GM20431 (cell line): ENCODE results near the gene LY6G5C.

Experiments
- in situ Hi-C: fragments of 300-500 bp; cut with MseI, MboI; formaldehyde crosslinking; loops from one replicate; pipeline ENCODE4 v1.15.0; 2020; ENCODE audit warnings: low sequenced_read_pairs; ENCODE audit not compliant: unreplicated experiment

LY6G5C gene

GRCh38 chr6:31663961-31664789 is 16.7 kb downstream of the LY6G5C start:
- in situ Hi-C loops, result no loop called here

DNA sequence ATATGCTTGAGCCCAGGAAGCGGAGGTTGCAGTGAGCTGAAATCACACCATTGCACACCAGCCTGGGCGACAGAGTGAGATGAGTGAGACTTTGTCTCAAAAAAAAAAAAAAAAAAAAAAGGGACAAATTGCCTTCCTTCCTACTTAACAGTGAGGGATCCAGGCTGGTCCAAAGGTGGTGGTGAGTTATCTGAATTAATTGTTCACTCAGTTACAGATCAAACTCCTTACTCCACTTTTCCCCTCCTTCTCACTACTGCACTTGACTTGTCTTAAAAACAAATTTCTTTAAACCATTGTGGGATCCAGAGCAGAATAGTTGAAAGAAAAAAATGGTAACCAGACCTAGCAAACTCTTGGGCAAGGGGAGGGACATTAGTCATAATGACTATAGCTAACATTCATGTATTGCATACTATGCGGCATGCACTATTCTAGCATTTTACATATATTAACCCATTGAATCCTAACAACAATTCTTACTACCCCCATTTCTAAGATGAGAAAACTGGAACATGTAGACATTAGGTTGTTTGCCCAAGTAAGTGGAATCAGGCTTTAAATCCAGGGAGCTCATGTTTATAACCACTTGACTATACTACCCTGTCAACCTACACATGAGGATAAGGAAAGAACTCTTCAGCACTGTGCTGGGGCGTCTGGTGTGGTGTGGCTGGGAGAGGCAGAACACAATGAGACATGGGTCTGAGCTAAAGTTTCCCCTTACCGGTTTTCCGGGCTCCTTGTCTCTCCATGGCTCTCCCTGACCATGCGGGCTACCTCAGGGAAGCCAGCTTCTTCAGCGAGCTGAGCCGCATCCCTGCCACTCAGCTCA is 17.5 kb downstream of the LY6G5C start:
- in situ Hi-C loops, result no loop called here

DNA sequence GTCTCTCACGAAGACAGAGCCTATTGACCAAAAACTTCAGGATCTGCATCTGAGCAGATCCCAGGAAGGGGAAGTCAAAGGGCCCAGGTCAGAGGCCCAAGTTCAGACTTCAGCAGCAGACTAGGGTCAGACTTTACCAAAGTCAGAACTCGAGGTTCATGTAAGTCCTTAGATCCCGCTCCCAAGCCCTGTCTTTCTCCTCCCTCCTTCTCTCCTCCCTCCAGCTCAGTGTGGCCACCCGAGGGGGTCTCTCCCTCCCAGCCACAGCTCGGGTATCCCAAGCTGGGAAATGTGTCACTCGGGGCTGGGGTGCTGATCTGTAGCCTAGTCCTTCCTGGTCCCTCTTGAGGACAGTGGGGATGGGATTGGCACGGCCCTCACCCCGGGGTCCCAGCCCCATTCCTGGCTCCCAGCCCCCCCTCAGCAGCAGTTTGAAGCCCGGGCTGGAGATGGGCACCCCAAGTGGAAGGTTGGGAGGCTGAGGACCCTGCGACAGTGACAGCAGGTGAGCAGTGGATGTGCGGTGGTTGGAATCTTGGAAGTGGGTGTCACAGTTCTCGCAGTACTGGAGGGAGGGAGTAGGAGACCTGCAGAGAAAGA is 18.6 kb downstream of the LY6G5C start:
- in situ Hi-C loops, result no loop called here

GRCh38 chr6:31661262-31662123 is 19.4 kb downstream of the LY6G5C start:
- in situ Hi-C loops, result no loop called here

DNA sequence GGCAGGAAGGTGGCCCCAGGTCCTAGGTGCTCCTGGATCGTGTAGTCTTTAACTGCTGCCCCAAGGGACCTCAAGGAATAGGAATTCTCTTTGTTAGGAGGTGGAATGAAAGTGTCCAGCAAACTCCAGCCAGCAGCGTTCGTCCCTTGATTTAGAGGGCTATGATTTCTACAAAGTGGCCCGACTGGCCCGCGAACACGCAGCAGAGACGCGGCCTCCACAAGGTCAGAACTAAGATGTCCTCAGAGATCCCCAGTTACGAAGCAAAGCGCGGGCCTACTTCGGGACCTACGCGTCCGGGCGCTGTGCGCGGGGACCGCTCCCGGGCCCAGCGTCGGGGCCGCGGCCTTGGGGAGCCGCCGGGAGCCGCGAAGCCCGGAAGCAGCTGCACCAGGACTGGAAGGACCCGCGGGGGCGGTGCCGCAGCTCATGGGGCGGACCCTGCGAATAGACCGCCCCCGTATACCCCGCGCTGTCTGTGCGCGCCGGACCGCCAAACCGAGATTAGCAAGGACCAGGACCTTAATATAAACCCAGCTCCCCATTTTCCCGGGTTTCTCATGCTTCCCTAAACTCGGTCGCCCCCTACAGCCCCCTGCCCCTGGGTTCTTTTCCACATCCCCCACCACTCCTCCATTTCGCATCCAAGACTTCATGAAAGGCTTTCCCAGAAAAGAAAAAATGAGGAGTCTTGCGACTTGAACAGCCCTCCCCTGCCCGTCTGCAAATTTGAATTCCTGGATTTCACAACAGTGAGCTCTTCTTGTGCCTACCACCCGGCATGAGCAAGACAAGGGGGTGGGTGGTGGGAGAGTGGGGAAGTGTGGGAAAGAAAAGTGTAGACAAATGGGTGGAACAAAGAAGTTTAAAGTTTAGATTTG is 20.2 kb downstream of the LY6G5C start, which contains the start of gene C6orf47:
Gene C6orf47 (minus strand): TSS at position 398 of the 881 bp plus-strand sequence. CDS start 831 bp downstream, outside the sequence.
- in situ Hi-C loops, result no loop called here

DNA sequence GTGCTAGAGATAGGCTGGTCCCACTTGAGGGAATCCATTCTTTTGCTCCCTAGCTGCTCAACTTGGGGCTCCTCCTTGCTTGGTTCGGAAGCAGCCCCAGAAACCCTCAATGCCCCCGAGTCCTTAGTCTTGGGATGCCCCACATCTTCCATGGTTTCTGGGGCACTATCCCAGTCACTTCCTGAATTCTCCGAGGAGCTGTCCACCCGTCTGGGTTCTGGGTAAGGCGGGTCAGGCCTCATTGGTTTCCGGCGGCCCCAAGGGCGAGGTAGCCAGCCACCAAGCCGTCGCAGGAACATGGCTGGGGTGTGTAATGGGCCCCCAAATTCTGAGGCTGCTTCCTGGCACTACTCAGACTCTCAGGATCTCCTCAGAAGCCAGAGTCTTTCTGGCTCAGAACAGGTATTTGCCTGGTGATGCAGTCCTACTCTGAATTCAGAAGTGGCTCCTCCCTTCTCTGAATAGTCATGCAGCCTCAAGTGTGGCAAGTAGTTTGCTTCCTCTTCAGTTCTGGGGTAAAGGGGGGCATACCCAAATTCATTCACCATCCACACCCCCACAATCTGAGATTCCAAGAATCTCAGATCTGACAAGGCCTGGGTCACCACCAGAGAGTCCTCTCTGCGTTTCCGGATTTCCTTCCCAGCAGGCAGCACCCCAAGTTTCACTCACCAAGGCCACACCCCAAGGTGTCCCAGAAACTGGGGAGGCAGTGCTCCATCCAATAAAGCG is 21.1 kb downstream of the LY6G5C start:
- in situ Hi-C loops, result no loop called here

- in situ Hi-C loops, result no loop called here
Measured at GRCh38 chr6:31658983-31659648, 21.8 kb downstream of the LY6G5C start.

GRCh38 chr6:31658158-31658688 is 22.6 kb downstream of the LY6G5C start:
- in situ Hi-C loops, result no loop called here

GRCh38 chr6:31657406-31658157 is 23.3 kb downstream of the LY6G5C start:
- in situ Hi-C loops, result no loop called here

DNA sequence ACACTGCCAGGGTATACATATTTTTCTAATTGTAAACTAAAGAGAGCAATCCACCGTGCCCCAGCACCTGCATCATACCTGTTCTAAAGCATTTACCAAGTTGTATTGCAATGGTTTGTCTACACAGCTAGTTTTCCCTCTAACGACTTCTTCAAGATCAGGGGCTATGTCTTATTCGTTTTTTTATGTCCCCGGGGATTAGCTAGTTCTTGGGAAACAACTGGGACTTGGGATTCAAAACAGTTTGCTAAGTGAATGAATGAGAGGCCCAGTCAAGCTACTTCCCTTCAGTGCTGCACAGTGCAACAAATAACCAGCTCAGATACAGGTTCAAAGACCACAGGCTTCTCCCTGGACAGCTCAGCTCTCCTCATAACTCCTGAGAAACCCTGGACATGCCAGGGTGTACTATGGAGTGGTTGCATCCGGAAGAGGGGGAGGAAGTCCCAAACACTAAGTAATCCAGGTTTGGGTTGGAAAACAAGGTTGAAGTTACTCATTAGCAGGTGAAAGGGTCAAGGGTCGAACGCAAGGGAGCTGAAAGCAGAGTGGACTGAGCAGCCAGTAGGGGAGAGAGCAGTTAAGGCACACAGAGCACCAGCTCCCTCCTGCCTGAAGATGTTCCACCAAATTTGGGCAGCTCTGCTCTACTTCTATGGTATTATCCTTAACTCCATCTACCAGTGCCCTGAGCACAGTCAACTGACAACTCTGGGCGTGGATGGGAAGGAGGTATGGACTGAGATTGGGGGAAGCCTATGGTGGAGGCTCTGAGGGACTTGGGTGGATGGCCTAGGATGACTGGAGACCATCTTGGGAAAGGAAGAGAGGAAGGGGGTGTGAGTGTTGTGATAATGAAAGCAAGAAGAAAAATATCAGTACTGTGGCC is 25.3 kb downstream of the LY6G5C start, which contains the start of gene APOM:
Gene APOM (plus strand): TSS at position 546 of the 889 bp plus-strand sequence. CDS start 73 bp downstream, at position 619.
- in situ Hi-C loops, result no loop called here

DNA sequence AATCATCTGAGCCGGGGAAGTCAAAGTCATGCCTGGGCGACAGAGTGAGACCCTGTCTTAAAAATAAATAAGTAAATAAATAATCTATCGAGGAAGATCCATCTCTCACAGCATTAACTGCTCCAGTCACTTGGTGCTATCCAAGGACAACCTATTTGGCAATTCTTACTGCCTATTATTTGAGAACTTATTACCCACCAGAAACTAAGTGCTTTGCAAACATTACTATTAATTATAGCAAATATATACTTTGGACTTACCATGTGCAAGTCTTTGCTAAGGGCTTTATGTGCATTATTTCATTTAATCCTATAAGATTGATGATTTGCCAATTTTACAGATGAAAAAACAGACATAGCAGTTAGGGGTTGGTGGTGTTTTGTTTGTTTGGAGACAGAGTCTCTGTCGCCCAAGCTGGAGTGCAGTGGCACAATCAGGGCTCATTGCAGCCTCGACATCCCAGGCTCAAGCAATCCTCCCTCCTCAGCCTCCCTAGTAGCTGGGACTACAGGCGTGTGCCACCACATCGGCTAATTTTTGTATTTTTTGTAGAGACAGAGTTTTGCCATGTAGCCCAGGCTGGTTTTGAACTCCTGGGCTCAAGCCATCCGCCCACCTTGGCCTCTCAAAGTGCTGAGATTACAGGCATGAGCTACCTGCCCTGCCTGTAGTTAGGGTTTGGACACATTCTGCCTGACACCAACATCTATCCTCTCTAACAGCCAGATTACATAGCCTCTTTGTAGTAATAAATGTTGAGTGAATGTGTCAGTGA is 26.1 kb downstream of the LY6G5C start:
- in situ Hi-C loops, result no loop called here

- in situ Hi-C loops, result no loop called here
Measured at GRCh38 chr6:31652925-31653724, 27.7 kb downstream of the LY6G5C start.

DNA sequence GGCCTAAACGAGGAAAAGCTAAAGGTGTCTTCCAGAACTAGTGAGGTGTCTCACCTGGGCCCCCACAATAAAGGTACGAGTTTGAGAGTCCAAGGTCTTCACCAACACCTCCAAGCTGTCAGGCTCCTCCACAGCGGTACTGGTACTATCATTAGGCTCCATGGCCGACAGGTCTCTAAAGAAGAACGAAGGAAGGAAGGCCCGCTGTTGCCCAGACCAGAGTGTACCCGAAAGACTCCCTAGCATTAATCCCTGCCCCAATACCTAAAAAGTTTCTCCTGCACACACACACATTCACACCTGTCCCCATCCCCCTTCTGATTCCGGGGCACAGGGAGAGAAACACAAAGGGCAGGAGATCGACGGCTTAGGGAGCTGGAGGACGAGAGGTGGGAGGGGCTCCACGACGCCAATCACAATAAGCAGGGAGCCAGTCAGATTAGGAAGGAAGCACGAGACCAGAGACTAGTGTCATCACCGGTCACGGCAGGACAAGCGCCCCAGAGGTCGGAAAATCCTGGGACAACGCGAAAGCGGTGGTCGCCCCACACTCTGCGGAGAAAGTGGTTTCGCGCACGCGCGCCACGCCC is 29.2 kb downstream of the LY6G5C start:
- in situ Hi-C loops, result no loop called here

DNA sequence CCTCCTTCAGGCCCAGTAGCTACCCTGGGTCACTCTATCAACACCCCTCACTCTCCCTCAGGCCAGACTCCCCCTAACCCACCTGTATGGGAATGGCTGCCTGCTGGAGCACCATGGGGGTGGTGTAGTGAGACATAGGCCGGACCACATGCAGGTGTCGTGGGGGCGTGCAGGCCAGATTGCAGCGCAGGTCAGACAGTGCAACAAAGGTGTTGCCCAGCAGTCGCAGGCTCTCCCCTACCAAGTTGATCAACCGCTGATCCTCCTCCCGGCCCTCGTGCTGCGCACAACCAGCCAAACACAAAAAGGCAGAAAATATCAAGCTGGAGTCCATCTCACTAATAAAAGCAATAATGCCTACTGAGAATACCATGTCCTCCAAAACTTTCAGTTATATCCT is 35.5 kb downstream of the LY6G5C start:
- in situ Hi-C loops, result no loop called here
